Prostate gland (tissue), 2 donors: ENCODE data around the gene RPLP1. TPM values are rescaled to one million over a fixed set of nuclear protein-coding genes. Genes with fewer than 3 reads are reported as not detected.

Source experiments
- DNase-seq: peaks from one replicate; pipeline ENCODE4 v3.0.0-alpha.2; 2019; ENCODE audit warnings: low spot score
- H3K27ac ChIP-seq, 2 donors: fragments of 200-600 bp; sonication (generic); 2 replicates each; pipeline ENCODE4 v1.5.1; 2017 to 2019
- H3K27me3 ChIP-seq: fragments of 200-600 bp; sonication (generic); replicated peaks from 2 replicates; pipeline ENCODE4 v1.5.1; 2019; ENCODE audit not compliant: insufficient read depth
- H3K36me3 ChIP-seq, 2 donors: fragments of 200-600 bp; sonication (generic); 1 replicate in 1 of 2; 2 replicates in 1 of 2; pipeline versions ENCODE4 v1.5.1 to v1.8.1; 2017 to 2019
- H3K4me1 ChIP-seq: fragments of 200-600 bp; sonication (generic); replicated peaks from 2 replicates; pipeline ENCODE4 v1.5.1; 2019
- H3K4me3 ChIP-seq, 2 donors: fragments of 200-600 bp; sonication (generic); 2 replicates each; pipeline ENCODE4 v1.5.1; 2017 to 2019
- H3K9me3 ChIP-seq: fragments of 200-600 bp; sonication (generic); 2 replicates; pipeline ENCODE4 v1.5.1; 2017
- CTCF ChIP-seq, 4 experiments: fragments of 200-600 bp in 2 of 4; fragments of 450-650 bp in 2 of 4; sonication (generic) in 2 of 4; IDR thresholded peaks; 1 replicate in 3 of 4; 2 replicates in 1 of 4; pipeline ENCODE4 v1.5.1; 2016 to 2019; ENCODE audit warnings: antibody characterized with exemption in 4 of 4, mild to moderate bottlenecking in 2 of 4, moderate library complexity in 2 of 4
- POLR2A ChIP-seq: fragments of 450-650 bp; IDR thresholded peaks from one replicate; pipeline ENCODE4 v1.6.1; 2016; ENCODE audit warnings: antibody characterized with exemption, mild to moderate bottlenecking
- POLR2AphosphoS5 ChIP-seq: sonication (generic); formaldehyde crosslinking; IDR thresholded peaks from one replicate; pipeline ENCODE4 v1.6.1; 2017; ENCODE audit warnings: antibody characterized with exemption
- WGBS: methylation state at CpG from one replicate; pipeline ENCODE4 v1.1.5; 2018; 5-methylcytosine and 5-hydroxymethylcytosine counted together
- intact Hi-C: fragments of 100-400 bp; cut with DNase I; formaldehyde crosslinking; loops from one replicate; pipeline ENCODE4 v1.14.2; 2022
- small RNA-seq, 2 donors: library from RNA; depleted of rRNA; stranded (forward); fragments of <200 nt; gene quantifications; one replicate each; pipeline ENCODE3, GENCODE V24; 2016
- total RNA-seq, 2 donors: library from RNA; depleted of rRNA; stranded (reverse); fragments of >200 nt; gene quantifications; one replicate each; pipeline ENCODE4 v1.1.0, GENCODE V29; 2016

Gene RPLP1
- total RNA-seq, 2 donors from 2014 or later: 593 to 930 TPM

DNA sequence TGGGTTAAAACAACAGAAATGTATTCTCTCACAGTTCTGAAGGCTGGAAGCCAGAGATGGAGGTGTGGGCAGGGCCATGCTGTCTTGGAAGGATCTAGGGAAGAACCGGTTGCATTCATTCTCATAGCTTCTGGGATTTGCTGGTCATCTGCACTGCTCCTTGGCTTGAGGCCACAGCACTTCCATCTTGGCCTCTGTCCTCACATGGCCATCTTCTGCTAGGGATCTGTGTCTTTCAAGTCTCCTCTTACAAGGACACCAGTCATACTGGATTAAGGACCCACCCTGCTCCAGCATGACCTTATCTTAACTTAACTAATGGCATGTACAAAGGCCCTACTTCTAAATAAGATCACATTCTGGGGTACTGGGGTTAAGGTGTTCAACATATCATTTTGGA lies 47.7 kb downstream of the RPLP1 start:
- no peaks in the 10 kb centered on the region for H3K36me3 ChIP-seq
- TF ChIP-seq POLR2AphosphoS5 (no peak), POLR2A (no peak), CTCF (IDR thresholded peaks at IDR 0.05) (no peak)
- H3K4me1 ChIP-seq: no peaks in the 10 kb centered on the region
- 69% methylated on average over 1 of the region's 1 CpG for WGBS
- H3K9me3 ChIP-seq: no peaks in the 10 kb centered on the region
- intact Hi-C loops: no loop called here
- no peak overlapping the region for H3K27ac ChIP-seq
- H3K4me3 ChIP-seq: no peak overlapping the region
- no peaks in the 10 kb centered on the region for H3K27me3 ChIP-seq
- no peak for DNase-seq

DNA sequence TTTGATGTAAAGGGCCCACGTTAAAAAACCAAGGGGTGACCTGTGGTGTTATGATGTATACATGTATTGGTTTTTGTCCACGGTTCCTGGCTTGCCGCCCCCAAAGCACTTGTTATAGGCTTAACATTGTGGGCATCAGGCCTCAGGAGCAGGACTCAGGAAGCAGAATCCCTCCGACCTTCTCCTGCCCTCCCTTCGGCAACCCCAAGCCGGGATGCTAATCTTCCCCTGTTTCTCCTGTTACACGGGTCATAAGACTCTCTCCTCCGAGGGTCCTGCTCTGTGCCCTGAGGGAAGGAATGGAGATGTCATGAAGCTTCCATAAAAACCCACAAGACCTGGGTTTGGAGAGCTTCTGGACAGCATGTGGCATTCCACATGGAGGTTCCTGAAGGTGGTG lies 48.8 kb downstream of the RPLP1 start:
- DNase-seq: no peak
- 92% methylated on average over 8 of the region's 8 CpGs for WGBS
- H3K36me3 ChIP-seq: no peaks in the 10 kb centered on the region

GRCh38 chr15:69502470-69503045 lies 49.9 kb downstream of the RPLP1 start:
- intact Hi-C loops: no loop called here
- no peaks in the 10 kb centered on the region for H3K27me3 ChIP-seq
- no peak for DNase-seq
- H3K4me3 ChIP-seq: no peak overlapping the region
- no peaks in the 10 kb centered on the region for H3K9me3 ChIP-seq
- no peaks in the 10 kb centered on the region for H3K4me1 ChIP-seq
- TF ChIP-seq POLR2AphosphoS5 (no peak), CTCF (IDR thresholded peaks at IDR 0.05) (no peak), POLR2A (no peak)
- 83% methylated on average over 10 of the region's 10 CpGs for WGBS
- H3K36me3 ChIP-seq: no peaks in the 10 kb centered on the region
- H3K27ac ChIP-seq: no peak overlapping the region

More for the DNA sequence above, 48.8 kb downstream of the RPLP1 start:
- Histone ChIP-seq H3K27me3 (no peaks in the 10 kb centered on the region), H3K9me3 (no peaks in the 10 kb centered on the region), H3K27ac (no peak overlapping the region), H3K4me3 (no peak overlapping the region), H3K4me1 (no peaks in the 10 kb centered on the region)
- no peak for TF ChIP-seq CTCF (IDR thresholded peaks at IDR 0.05)
- TF ChIP-seq POLR2A: no peak
- no peak for TF ChIP-seq POLR2AphosphoS5
- intact Hi-C loops: no loop called here

DNA sequence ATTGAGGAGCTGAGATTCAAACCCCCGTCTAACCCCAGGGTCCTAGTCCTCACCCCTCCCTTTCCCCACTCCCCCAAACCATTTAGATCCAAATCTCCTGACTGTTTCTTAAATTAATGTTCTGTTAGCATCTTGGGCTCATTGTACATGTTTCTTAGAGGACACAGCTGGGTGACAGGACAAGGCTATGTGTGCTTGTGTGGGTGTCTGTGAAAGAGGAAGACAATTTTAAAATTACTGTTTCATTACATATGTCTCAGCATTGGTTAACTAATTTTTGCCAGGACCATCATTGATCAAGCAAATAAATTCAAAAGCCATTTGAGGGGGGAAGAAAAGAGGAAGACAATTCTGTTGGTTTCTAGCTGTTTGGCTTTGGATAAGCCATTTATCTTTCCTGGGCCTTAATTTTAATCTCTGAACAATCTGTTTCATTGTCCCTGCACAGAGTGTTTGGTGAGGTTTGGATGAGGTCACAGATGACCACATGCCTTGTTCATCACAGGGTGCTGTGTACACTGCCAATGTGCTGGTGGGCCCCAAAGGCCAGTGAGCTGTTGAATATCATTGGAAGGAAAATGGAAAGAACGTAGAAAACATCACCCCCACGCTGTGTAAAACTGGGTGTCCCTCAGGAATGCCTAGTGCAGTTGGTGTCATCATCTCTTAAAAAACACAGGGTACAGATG lies 51.9 kb downstream of the RPLP1 start:
- no peak overlapping the region for H3K4me3 ChIP-seq
- no peak overlapping the region for H3K27ac ChIP-seq
- H3K4me1 ChIP-seq: no peaks in the 10 kb centered on the region
- H3K9me3 ChIP-seq: no peaks in the 10 kb centered on the region
- TF ChIP-seq POLR2A (no peak), POLR2AphosphoS5 (no peak), CTCF (IDR thresholded peaks at IDR 0.05) (no peak)
- H3K27me3 ChIP-seq: no peaks in the 10 kb centered on the region
- no peaks in the 10 kb centered on the region for H3K36me3 ChIP-seq
- 88% methylated on average over 3 of the region's 3 CpGs for WGBS
- DNase-seq: no peak
- intact Hi-C loops: no loop called here

Small RNAs within 50 kb of the gene (small RNA-seq; reads per million reads assigned to genes)
- 0 reads per million in 2 donors for gene RF00012

Other genes with a start within 250 kb of the RPLP1 start
- gene PAQR5, start 153.9 kb upstream of the RPLP1 start, total RNA-seq: 1 to 10 TPM in 1 of 2 donors, under 1 TPM in 1; 0.17 to 1.2 TPM
- gene KIF23, start 38.5 kb upstream of the RPLP1 start, total RNA-seq: 1 to 10 TPM; 2.6 to 7.4 TPM